Vagina (tissue), 2 donors: Measurements from ENCODE around the gene KTN1. TPM values are rescaled to one million over a fixed set of nuclear protein-coding genes. Genes with fewer than 3 reads are reported as not detected.

Experiments
- DNase-seq, 2 donors: peaks; one replicate each; pipeline ENCODE4 v3.0.0-alpha.2; 2017; ENCODE audit errors: extremely low spot score in 2 of 2
- H3K27ac ChIP-seq: fragments of 200-600 bp; sonication (generic); one replicate; pipeline ENCODE4 v1.5.1; 2019
- H3K27me3 ChIP-seq: fragments of 200-600 bp; sonication (generic); one replicate; pipeline ENCODE4 v1.5.1; 2019
- H3K36me3 ChIP-seq, 2 donors: fragments of 200-600 bp; sonication (generic); one replicate each; pipeline ENCODE4 v1.5.1; 2017 to 2019
- H3K4me1 ChIP-seq: fragments of 200-600 bp; sonication (generic); one replicate; pipeline ENCODE4 v1.5.1; 2019
- H3K4me3 ChIP-seq, 2 donors: fragments of 200-600 bp; sonication (generic); 1 replicate in 1 of 2; 2 replicates in 1 of 2; pipeline ENCODE4 v1.5.1; 2016 to 2019
- H3K9me3 ChIP-seq: fragments of 200-600 bp; sonication (generic); one replicate; pipeline ENCODE4 v1.5.1; 2019
- CTCF ChIP-seq, 3 experiments: fragments of 450-650 bp in 2 of 3; fragments of 200-600 bp in 1 of 3; sonication (generic) in 1 of 3; IDR thresholded peaks; one replicate each; pipeline ENCODE4 v1.5.1; 2017 to 2019; ENCODE audit warnings: antibody characterized with exemption in 3 of 3, mild to moderate bottlenecking in 2 of 3, moderate library complexity in 2 of 3
- POLR2A ChIP-seq, 2 donors: fragments of 450-650 bp; IDR thresholded peaks; one replicate each; pipeline ENCODE4 v1.6.1; 2017; ENCODE audit warnings: antibody characterized with exemption in 2 of 2, mild to moderate bottlenecking in 2 of 2, moderate library complexity in 2 of 2
- POLR2AphosphoS5 ChIP-seq, 2 donors: sonication (generic); formaldehyde crosslinking; IDR thresholded peaks; one replicate each; pipeline ENCODE4 v1.9.0; 2017; ENCODE audit warnings: antibody characterized with exemption in 2 of 2, mild to moderate bottlenecking in 2 of 2, low read depth in 1 of 2; ENCODE audit not compliant: insufficient read depth in 1 of 2
- intact Hi-C: fragments of 100-400 bp; cut with DNase I; formaldehyde crosslinking; loops from one replicate; pipeline ENCODE4 v1.15.1; 2023
- total RNA-seq: library from RNA; depleted of rRNA; stranded (reverse); fragments of >200 nt; gene quantifications from one replicate; pipeline ENCODE4 v1.2.3, GENCODE V29; 2016

Gene KTN1
- total RNA-seq, 1 donor from 2014 or later, result 91.6 TPM

GRCh38 chr14:55620277-55620676 lies 40.3 kb downstream of the KTN1 start:
- Histone ChIP-seq H3K27me3 (no peaks in the 10 kb centered on the region), H3K27ac (no peak overlapping the region), H3K4me3 (no peak overlapping the region), H3K9me3 (no peaks in the 10 kb centered on the region), H3K4me1 (no peaks in the 10 kb centered on the region), H3K36me3 (peaks cover 4 to 54% of the 10 kb centered on the region in 2 donors)
- intact Hi-C loops, result no loop called here
- no peak for DNase-seq
- TF ChIP-seq POLR2AphosphoS5 (IDR thresholded peaks at IDR 0.05; ENCODE audit: insufficient read depth in 1 of 2, low read depth in 1 of 2) (no peak), POLR2A (IDR thresholded peaks at IDR 0.05) (no peak), CTCF (IDR thresholded peaks at IDR 0.05) (no peak)

GRCh38 chr14:55620981-55621380 lies 41.0 kb downstream of the KTN1 start:
- intact Hi-C loops, result no loop called here
- H3K4me3 ChIP-seq, result no peak overlapping the region
- no peak for TF ChIP-seq CTCF (IDR thresholded peaks at IDR 0.05)
- TF ChIP-seq POLR2AphosphoS5 (IDR thresholded peaks at IDR 0.05; ENCODE audit: insufficient read depth in 1 of 2, low read depth in 1 of 2), result no peak
- no peak for TF ChIP-seq POLR2A (IDR thresholded peaks at IDR 0.05)
- no peaks in the 10 kb centered on the region for H3K4me1 ChIP-seq
- no peak for DNase-seq
- H3K36me3 ChIP-seq, result peaks cover 4 to 52% of the 10 kb centered on the region in 2 donors
- H3K27me3 ChIP-seq, result no peaks in the 10 kb centered on the region
- H3K27ac ChIP-seq, result no peak overlapping the region
- H3K9me3 ChIP-seq, result no peaks in the 10 kb centered on the region

GRCh38 chr14:55621391-55621790 lies 41.4 kb downstream of the KTN1 start:
- Histone ChIP-seq H3K4me1 (no peaks in the 10 kb centered on the region), H3K4me3 (no peak overlapping the region), H3K36me3 (peaks cover 4 to 48% of the 10 kb centered on the region in 2 donors), H3K9me3 (no peaks in the 10 kb centered on the region), H3K27ac (no peak overlapping the region), H3K27me3 (no peaks in the 10 kb centered on the region)
- TF ChIP-seq POLR2AphosphoS5 (IDR thresholded peaks at IDR 0.05; ENCODE audit: insufficient read depth in 1 of 2, low read depth in 1 of 2), result no peak
- no peak for TF ChIP-seq CTCF (IDR thresholded peaks at IDR 0.05)
- TF ChIP-seq POLR2A (IDR thresholded peaks at IDR 0.05), result no peak
- DNase-seq, result no peak
- intact Hi-C loops, result no loop called here

GRCh38 chr14:55624913-55625312 lies 44.9 kb downstream of the KTN1 start:
- Histone ChIP-seq H3K36me3 (peaks cover 0 to 26% of the 10 kb centered on the region in 2 donors), H3K27me3 (no peaks in the 10 kb centered on the region)
- intact Hi-C loops, result no loop called here

More at GRCh38 chr14:55624913-55625312, 44.9 kb downstream of the KTN1 start:
- Histone ChIP-seq H3K4me1 (no peaks in the 10 kb centered on the region), H3K27ac (no peak overlapping the region), H3K9me3 (no peaks in the 10 kb centered on the region), H3K4me3 (no peak overlapping the region)
- TF ChIP-seq POLR2A (IDR thresholded peaks at IDR 0.05) (no peak), CTCF (IDR thresholded peaks at IDR 0.05) (no peak), POLR2AphosphoS5 (IDR thresholded peaks at IDR 0.05; ENCODE audit: insufficient read depth in 1 of 2, low read depth in 1 of 2) (no peak)
- DNase-seq, result no peak
